ENCODE measurements around the gene NEFH. TPM values are rescaled to one million over a fixed set of nuclear protein-coding genes. Genes with fewer than 3 reads are reported as not detected.

The NEFH gene, protein sequence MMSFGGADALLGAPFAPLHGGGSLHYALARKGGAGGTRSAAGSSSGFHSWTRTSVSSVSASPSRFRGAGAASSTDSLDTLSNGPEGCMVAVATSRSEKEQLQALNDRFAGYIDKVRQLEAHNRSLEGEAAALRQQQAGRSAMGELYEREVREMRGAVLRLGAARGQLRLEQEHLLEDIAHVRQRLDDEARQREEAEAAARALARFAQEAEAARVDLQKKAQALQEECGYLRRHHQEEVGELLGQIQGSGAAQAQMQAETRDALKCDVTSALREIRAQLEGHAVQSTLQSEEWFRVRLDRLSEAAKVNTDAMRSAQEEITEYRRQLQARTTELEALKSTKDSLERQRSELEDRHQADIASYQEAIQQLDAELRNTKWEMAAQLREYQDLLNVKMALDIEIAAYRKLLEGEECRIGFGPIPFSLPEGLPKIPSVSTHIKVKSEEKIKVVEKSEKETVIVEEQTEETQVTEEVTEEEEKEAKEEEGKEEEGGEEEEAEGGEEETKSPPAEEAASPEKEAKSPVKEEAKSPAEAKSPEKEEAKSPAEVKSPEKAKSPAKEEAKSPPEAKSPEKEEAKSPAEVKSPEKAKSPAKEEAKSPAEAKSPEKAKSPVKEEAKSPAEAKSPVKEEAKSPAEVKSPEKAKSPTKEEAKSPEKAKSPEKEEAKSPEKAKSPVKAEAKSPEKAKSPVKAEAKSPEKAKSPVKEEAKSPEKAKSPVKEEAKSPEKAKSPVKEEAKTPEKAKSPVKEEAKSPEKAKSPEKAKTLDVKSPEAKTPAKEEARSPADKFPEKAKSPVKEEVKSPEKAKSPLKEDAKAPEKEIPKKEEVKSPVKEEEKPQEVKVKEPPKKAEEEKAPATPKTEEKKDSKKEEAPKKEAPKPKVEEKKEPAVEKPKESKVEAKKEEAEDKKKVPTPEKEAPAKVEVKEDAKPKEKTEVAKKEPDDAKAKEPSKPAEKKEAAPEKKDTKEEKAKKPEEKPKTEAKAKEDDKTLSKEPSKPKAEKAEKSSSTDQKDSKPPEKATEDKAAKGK
- 1 to 10 TPM; 1.2 to 3.0 (median 1.9) TPM for total RNA-seq
- polyA plus RNA-seq = 1 to 10 TPM in 1 of 3 donors, under 1 TPM in 1, not detected in 1; 0.23 to 1.2 TPM

GRCh38 chr22:29479417-29480261 lies at the start of gene NEFH:
TSS of gene NEFH (plus strand) at chr22:29480218. CDS start at chr22:29480263, 45 bp downstream.
- peak within 1 kb of the TSS in 2 of 4 donors; percentile 32 to 37 for H3K4me3 ChIP-seq
- WGBS, 2 donors = 8 to 11% methylated on average over 48 of the region's 48 CpGs
- H3K27ac ChIP-seq = no peak within 1 kb of the TSS
- no peak for DNase-seq
- intact Hi-C loops (cut with DNase I) = no loop called here
- peaks cover 0 to 30% (median 26%) of the 10 kb centered on the region in 4 donors for H3K4me1 ChIP-seq
- TF ChIP-seq POLR2AphosphoS5 (IDR thresholded peaks at IDR 0.05) (no peak), EP300 (IDR thresholded peaks at IDR 0.05) (no peak), POLR2A (IDR thresholded peaks at IDR 0.05) (no peak)
- TF ChIP-seq, protein P1, sequence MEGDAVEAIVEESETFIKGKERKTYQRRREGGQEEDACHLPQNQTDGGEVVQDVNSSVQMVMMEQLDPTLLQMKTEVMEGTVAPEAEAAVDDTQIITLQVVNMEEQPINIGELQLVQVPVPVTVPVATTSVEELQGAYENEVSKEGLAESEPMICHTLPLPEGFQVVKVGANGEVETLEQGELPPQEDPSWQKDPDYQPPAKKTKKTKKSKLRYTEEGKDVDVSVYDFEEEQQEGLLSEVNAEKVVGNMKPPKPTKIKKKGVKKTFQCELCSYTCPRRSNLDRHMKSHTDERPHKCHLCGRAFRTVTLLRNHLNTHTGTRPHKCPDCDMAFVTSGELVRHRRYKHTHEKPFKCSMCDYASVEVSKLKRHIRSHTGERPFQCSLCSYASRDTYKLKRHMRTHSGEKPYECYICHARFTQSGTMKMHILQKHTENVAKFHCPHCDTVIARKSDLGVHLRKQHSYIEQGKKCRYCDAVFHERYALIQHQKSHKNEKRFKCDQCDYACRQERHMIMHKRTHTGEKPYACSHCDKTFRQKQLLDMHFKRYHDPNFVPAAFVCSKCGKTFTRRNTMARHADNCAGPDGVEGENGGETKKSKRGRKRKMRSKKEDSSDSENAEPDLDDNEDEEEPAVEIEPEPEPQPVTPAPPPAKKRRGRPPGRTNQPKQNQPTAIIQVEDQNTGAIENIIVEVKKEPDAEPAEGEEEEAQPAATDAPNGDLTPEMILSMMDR (IDR thresholded peaks at IDR 0.05) = no peak
- H3K9me3 ChIP-seq = no peaks in the 10 kb centered on the region
- no peaks in the 10 kb centered on the region for H3K36me3 ChIP-seq
- H3K27me3 ChIP-seq = peaks cover 31 to 61% (median 57%) of the 10 kb centered on the region in 3 donors

GRCh38 chr22:29431986-29432385 lies 48.0 kb upstream of the NEFH start:
- H3K27ac ChIP-seq = no peak overlapping the region
- no peak for DNase-seq
- 31 to 62% methylated on average over 5 of the region's 5 CpGs for WGBS, 2 donors

GRCh38 chr22:29433856-29434255 lies 46.2 kb upstream of the NEFH start:
- Histone ChIP-seq H3K36me3 (no peaks in the 10 kb centered on the region), H3K9me3 (no peaks in the 10 kb centered on the region), H3K27me3 (peaks cover 0 to 12% (median 0%) of the 10 kb centered on the region in 3 donors), H3K4me1 (no peaks in the 10 kb centered on the region), H3K27ac (no peak overlapping the region), H3K4me3 (no peak overlapping the region)
- intact Hi-C loops (cut with DNase I) = no loop called here
- no peak for DNase-seq
- 95 to 96% methylated on average over 3 of the region's 3 CpGs for WGBS, 2 donors
- TF ChIP-seq POLR2A (IDR thresholded peaks at IDR 0.05) = no peak
- TF ChIP-seq, protein P1 (IDR thresholded peaks at IDR 0.05) = no peak
- TF ChIP-seq POLR2AphosphoS5 (IDR thresholded peaks at IDR 0.05) = no peak
- TF ChIP-seq EP300 (IDR thresholded peaks at IDR 0.05) = no peak

More at GRCh38 chr22:29431986-29432385, 48.0 kb upstream of the NEFH start:
- Histone ChIP-seq H3K4me1 (peaks cover 0 to 6% (median 0%) of the 10 kb centered on the region in 4 donors), H3K36me3 (no peaks in the 10 kb centered on the region), H3K4me3 (no peak overlapping the region), H3K27me3 (peaks cover 0 to 12% (median 0%) of the 10 kb centered on the region in 3 donors), H3K9me3 (no peaks in the 10 kb centered on the region)
- intact Hi-C loops (cut with DNase I) = no loop called here
- no peak for TF ChIP-seq POLR2A (IDR thresholded peaks at IDR 0.05)
- TF ChIP-seq, protein P1 (IDR thresholded peaks at IDR 0.05) = no peak

DNA sequence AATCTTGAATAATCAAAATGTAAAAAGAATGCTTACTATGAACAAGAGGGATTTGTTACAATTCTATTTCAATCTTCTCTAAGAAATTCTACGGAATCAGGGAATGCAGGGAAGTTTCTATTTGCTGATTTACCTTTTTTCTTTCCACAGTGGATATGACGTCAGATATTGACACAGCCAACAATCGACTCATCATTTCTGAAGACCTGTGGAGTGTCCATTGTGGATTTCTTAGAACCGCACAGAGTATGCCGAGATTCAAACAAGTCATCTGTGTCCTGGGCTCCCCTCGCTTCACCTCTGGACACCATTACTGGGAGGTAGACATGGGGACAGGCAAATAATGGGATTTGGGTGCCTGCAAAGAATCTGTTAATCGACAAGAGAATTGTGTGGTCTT lies 45.7 kb upstream of the NEFH start:
- Histone ChIP-seq H3K9me3 (no peaks in the 10 kb centered on the region), H3K27me3 (peaks cover 0 to 12% (median 0%) of the 10 kb centered on the region in 3 donors), H3K36me3 (no peaks in the 10 kb centered on the region), H3K4me3 (no peak overlapping the region), H3K27ac (no peak overlapping the region), H3K4me1 (no peaks in the 10 kb centered on the region)
- TF ChIP-seq EP300 (IDR thresholded peaks at IDR 0.05) = no peak
- 74 to 87% methylated on average over 7 of the region's 7 CpGs for whole genome bisulfite sequencing, 2 donors
- no peak for DNase-seq
- intact Hi-C loops (cut with DNase I) = no loop called here

Data from sigmoid colon (tissue), 7 donors.